ENCODE data around the gene JMJD6. TPM values are rescaled to one million over a fixed set of nuclear protein-coding genes. Genes with fewer than 3 reads are reported as not detected.

JMJD6 gene
- total and polyA plus RNA-seq, 9 of the 15 experiments (the other 6 are each of a cell fraction or from before 2014, with no cell fraction given) = 2.5 to 52.3 (median 36.3) TPM

GRCh38 chr17:76714822-76715495, 11.4 kb downstream of the JMJD6 start (continued):
- TF ChIP-seq, protein P1, sequence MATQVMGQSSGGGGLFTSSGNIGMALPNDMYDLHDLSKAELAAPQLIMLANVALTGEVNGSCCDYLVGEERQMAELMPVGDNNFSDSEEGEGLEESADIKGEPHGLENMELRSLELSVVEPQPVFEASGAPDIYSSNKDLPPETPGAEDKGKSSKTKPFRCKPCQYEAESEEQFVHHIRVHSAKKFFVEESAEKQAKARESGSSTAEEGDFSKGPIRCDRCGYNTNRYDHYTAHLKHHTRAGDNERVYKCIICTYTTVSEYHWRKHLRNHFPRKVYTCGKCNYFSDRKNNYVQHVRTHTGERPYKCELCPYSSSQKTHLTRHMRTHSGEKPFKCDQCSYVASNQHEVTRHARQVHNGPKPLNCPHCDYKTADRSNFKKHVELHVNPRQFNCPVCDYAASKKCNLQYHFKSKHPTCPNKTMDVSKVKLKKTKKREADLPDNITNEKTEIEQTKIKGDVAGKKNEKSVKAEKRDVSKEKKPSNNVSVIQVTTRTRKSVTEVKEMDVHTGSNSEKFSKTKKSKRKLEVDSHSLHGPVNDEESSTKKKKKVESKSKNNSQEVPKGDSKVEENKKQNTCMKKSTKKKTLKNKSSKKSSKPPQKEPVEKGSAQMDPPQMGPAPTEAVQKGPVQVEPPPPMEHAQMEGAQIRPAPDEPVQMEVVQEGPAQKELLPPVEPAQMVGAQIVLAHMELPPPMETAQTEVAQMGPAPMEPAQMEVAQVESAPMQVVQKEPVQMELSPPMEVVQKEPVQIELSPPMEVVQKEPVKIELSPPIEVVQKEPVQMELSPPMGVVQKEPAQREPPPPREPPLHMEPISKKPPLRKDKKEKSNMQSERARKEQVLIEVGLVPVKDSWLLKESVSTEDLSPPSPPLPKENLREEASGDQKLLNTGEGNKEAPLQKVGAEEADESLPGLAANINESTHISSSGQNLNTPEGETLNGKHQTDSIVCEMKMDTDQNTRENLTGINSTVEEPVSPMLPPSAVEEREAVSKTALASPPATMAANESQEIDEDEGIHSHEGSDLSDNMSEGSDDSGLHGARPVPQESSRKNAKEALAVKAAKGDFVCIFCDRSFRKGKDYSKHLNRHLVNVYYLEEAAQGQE (IDR thresholded peaks at IDR 0.05; ENCODE audit: borderline replicate concordance) = peak; percentile 66; the same call in 1 of the 2 replicates
- TF ChIP-seq, protein P1 (CRISPR knock-in tag; IDR thresholded peaks at IDR 0.05; ENCODE audit: low read depth) = no peak
- TF ChIP-seq CGGBP1 (CRISPR knock-in tag; IDR thresholded peaks at IDR 0.05) (no peak), XRCC5 (IDR thresholded peaks at IDR 0.05; ENCODE audit: low read depth, low read length) (0 out of 2 replicates have a peak, but pooled peaks have one; percentile 61), POLR2G (IDR thresholded peaks at IDR 0.05; ENCODE audit: low read depth, low read length) (no peak), CC2D1A (IDR thresholded peaks at IDR 0.05) (peak; percentile 14; the same call in 1 of the 2 replicates), ZNF77 (CRISPR knock-in tag; IDR thresholded peaks at IDR 0.05) (no peak), FOXM1 (IDR thresholded peaks at IDR 0.05; ENCODE audit: low read depth) (0 out of 2 replicates have a peak, but pooled peaks have one; percentile 14), FOXM1 (CRISPR knock-in tag; IDR thresholded peaks at IDR 0.05; ENCODE audit: low read depth) (no peak), RAD21 (CRISPR knock-in tag; conservative IDR thresholded peaks at IDR 0.05 in 1 of 2, IDR thresholded peaks at IDR 0.05 in 1 of 2) (peak; percentile 59 to 70), HDAC6 (IDR thresholded peaks at IDR 0.05; ENCODE audit: low read depth, low read length) (no peak), HIVEP1 (CRISPR knock-in tag; IDR thresholded peaks at IDR 0.05) (no peak)
- TF ChIP-seq, protein P2, sequence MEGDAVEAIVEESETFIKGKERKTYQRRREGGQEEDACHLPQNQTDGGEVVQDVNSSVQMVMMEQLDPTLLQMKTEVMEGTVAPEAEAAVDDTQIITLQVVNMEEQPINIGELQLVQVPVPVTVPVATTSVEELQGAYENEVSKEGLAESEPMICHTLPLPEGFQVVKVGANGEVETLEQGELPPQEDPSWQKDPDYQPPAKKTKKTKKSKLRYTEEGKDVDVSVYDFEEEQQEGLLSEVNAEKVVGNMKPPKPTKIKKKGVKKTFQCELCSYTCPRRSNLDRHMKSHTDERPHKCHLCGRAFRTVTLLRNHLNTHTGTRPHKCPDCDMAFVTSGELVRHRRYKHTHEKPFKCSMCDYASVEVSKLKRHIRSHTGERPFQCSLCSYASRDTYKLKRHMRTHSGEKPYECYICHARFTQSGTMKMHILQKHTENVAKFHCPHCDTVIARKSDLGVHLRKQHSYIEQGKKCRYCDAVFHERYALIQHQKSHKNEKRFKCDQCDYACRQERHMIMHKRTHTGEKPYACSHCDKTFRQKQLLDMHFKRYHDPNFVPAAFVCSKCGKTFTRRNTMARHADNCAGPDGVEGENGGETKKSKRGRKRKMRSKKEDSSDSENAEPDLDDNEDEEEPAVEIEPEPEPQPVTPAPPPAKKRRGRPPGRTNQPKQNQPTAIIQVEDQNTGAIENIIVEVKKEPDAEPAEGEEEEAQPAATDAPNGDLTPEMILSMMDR (IDR thresholded peaks at IDR 0.05 in 2 of 3, conservative IDR thresholded peaks at IDR 0.05 in 1 of 3; ENCODE audit: insufficient read depth in 2 of 3, low read depth in 1 of 3, low read length in 3 of 3) = peak; percentile 79 to 84 (median 82)
